Measurements from ENCODE around the gene ALOXE3.
A peak's percentile ranks its signal among the peaks of the same experiment; 100 is the strongest.
"Not testable (repeated sequence)": the region's sequence is repeated elsewhere in the genome, so short reads cannot be mapped to it uniquely, and the experiment has no call there.

ALOXE3 gene

DNA sequence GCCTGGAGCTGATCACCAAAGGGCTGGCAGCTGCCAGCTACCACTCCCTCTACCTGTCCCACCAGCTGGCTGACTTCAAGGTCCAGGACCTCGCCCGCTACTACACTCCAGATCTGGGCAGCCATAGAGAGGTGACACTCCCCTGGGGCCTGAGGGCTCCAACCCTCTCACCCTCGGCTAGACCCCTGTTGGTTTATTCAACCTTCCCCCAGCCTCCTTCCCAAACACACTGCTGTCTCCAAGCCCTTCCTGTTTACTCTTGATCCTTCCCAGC is 48.8 kb downstream of the ALOXE3 start:
- DNase-seq (ENCODE audit: low spot score) = no peak

DNA sequence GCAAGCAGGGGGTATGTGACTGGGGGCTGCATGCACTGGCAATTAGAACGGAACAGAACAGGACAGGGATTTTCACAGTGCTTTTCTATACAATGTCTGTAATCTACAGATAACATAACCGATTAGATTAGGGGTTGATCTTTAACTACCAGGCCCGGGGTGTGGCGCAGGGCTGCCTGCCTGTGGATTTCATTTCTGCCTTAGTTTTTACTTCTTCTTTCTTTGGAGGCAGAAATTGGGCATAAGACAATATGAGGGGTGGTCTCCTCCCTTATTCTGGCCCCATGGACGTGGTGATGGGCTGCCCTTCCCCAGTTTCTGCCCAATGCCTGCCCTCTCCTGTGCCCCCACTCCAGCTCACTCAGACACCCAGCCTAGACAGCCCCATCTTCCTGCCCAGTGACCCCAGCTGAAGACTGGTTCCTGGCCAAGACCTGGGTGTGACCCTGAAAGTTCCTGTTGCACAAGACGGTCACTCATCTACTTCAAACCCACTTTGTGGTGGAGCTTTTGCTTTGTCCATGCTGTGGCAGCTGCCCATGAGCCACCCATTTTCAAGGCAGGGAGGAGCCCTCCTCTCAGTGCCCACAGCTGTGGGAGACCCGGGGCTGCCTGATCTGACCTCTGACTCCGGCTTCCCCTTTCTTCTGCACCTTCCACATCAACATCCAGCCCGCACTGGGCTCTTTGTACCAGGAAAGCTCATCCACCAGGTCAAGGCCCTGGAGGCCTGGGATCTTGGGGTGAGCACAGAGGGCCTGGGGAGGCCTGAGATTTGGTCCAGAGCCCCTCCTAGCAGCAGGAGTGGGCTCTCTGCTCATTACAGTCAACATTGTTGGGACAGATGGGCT is 49.4 kb downstream of the ALOXE3 start:
- no peak for DNase-seq (ENCODE audit: low spot score)

DNA sequence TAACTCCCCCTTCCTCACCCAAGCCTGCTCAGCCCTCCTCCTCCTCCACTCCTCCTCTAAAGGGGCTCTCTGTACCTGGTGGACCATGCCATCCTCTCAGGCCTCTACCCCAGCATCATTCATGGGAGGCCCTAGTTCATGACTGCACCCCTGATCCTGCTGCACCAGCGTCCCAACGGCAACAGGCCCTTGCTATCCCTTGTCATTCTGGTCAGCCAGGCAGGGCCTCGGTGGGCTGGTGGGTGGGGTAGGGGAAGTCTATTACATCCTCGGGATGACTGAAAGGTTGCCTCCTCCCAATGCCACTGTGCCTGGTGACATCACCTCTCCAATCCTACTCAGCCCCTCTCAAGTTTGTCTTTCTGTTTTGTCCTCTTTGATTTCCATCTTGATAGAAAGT is 50.5 kb downstream of the ALOXE3 start:
- no peak for DNase-seq (ENCODE audit: low spot score)

DNA sequence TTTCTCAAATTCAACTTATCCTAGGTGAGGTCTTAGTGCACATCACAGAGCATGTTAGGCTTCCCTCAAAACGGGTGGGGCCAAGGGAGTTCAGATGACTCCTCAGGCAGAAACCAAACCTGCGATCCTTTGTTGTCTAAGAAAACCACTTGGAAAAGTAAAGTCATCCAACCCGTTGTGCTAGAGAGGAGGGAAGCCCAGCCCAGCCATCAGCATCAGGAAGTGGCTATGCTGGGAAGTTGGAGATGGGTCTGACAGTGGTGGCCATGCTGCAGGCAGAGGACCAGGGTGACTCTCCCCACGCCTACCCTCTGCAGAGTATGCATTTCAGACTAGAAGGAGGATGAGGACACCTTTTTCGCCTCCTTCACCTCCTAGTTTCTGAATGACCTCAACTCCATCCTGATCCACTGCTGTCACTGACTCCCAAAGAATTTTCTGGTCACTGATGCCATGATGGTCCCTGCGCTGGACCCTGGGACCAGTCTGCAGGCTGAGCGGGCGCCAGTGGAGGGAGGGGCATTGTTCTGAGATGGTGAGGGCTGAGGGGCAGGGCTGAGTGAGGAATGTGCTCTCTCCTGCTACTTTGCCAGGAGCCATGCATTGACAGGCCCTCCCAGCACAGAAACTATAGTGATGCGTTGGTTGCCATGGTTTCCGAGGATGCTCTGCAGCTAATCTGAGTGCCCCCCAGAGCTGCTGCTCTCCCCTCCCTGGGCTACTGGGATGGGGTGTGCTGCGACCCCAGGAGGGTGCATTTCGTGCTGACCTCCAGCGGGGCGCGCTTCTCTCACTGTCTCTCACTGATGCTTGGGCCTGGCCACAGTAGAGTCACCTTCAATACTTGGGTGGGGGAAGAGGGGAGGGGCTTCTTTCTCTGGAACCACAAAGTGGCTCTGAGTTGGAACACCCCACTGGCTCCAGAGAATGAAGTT is 51.2 kb downstream of the ALOXE3 start:
- DNase-seq (ENCODE audit: low spot score) = no peak

DNA sequence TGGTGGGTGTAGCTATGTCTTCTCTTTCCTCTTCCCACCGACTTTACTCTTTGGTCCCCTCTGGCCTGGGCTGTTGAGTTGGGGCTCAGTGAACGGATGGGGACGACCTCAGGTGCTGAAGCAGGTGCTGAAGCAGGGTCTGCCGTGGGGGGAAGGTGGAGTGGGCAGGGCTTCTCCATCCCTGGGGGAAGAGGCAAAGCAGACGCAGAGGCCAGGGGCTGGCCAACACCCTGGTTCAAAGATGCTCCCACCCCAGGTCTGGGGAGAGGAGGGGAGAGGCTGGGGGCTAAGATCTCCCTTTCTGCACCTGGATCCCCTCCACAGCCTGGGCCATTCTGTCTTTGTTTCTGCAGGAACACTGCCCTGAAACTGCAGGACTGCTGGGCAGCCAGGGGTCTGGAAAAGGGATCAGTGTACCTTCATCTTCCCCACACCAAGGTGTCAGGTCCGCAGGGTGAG is 53.7 kb downstream of the ALOXE3 start:
- no peak for DNase-seq (ENCODE audit: low spot score)

DNA sequence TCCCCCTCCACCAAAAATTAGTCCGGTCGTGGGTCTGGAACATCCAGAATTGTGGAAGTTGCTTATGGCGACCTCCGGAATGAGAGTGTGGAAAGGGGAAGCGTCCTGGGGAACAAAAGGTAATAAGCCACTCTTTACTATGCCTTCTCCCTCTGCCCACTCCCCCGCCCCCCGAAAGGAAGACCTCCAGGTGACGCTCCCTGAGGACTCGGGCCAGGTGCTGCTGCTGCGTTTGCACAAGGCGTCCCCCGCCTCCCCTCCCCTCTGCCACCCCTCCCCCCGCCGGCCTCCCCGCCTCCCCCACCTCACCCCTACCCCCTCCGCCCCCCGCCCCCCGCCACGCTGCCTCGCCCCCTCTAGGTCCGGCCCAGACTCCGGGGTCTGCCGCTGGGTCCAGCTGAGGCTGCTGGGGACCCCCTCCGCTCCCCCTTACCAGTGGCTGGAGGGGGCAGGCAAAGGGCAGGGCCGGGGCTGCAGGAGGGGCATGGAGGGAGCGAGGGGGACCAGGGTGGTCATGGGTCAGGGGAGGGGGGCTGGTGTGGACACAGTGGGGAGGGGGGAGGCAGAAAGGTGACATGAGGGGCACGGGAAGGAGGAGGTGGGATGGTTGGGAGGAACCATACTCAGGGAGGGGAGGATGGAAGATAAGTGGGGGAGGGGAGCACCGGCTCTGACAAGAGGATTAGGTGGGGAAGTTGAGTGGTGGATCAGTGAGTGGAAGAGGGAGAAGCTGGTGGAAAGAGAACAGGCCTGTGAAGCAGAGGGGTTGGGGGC is 54.4 kb downstream of the ALOXE3 start:
- DNase-seq (ENCODE audit: low spot score) = no peak

DNA sequence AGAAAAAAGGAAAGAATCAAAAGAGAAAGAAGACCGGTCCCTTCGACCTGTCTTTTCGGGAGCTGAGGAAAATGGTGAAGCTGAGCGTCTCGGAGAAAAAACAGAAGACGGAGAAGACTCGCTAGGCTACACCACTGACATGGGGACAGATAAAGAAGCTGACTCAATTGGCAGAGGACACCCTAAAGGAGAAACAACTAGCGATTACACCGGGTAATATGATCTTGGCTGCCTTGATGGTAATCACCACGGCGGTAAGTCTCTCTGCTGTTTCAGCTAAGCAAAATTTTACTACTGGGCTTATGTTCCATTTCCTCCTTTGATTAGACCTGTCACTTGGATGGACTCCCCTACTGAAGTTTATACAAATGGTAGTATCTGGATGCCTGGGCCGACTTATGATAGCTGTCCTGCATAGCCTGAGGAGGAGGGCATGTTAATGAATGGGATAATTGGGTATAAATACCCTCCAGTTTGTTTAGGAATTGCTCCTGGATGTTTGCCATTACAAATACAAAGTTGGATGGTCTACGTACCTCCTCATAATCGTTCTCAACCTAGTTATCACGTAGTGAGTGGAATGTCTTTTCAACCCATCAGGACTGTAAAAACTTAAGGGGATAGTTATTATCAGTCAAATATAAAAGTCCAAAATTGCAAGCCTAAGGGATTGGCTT is 55.4 kb downstream of the ALOXE3 start:
- DNase-seq (ENCODE audit: low spot score) = no peak

DNA sequence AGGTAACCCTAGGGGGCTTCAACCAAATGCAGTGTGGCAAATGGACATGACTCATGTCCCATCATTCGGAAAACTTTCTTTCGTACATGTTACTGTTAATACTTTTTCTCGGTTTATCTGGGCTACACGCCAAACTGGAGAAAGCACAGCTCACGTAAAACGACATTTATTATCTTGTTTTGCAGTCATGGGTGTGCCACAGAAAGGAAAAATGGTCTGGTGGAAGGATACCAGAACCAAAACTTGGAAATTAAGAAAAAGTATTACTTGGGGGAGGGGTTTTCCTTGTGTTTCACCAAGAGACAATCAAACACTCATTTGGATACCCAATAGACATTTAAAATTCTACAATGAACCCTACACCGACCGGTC is 55.9 kb downstream of the ALOXE3 start:
- DNase-seq (ENCODE audit: low spot score) = no peak

DNA sequence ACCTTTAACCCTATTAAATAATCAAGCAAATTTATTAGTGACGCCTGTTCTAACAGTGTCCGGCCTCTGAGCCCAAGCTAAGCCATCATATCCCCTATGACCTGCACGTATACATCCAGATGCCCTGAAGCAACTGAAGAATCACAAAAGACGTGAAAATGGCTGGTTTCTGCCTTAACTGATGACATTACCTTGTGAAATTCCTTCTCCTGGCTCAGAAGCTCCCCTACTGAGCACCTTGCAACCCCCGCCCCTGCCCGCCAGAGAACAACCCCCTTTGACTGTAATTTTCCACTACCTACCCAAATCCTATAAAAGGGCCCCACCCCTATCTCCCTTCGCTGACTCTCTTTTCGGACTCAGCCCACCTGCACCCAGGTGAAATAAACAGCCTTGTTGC is 56.5 kb downstream of the ALOXE3 start:
- not testable (repeated sequence) for DNase-seq (ENCODE audit: low spot score)

DNA sequence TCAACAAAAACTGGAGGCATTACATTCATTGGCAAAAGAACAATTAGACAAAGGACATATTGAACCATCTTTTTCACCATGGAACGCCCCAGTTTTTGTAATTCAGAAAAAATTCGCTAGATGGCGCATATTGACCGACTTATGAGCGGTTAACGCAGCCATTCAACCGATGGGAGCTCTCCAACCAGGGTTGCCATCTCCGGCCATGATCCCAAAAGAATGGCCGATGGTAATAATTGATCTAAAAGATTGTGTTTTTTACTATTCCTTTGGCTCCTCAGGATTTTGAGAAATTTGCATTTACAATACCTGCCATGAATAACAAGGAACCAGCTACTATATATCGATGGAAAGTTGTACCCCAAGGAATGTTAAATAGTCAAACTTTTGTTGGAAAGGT is 58.0 kb downstream of the ALOXE3 start:
- peak; percentile 87 for DNase-seq (ENCODE audit: low spot score)

DNA sequence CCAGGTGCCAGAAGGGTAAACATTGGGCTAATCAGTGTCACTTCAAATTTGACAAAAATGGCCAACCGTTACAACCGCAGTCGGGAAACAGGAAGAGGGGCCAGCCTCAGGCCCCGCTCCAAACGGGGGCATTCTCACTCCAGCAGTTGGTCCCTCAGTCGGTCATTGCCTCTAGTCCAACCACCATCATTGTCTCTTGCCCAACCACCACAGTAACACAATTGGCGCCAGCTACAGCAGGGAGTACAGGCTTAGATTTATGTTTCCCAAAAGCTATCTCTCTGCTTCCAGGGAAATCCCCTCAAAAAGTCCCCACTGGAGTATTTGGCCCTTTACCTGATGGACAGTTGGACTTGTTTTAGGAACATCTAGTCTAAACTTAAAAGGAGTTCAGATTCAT is 59.2 kb downstream of the ALOXE3 start:
- DNase-seq (ENCODE audit: low spot score) = no peak

DNA sequence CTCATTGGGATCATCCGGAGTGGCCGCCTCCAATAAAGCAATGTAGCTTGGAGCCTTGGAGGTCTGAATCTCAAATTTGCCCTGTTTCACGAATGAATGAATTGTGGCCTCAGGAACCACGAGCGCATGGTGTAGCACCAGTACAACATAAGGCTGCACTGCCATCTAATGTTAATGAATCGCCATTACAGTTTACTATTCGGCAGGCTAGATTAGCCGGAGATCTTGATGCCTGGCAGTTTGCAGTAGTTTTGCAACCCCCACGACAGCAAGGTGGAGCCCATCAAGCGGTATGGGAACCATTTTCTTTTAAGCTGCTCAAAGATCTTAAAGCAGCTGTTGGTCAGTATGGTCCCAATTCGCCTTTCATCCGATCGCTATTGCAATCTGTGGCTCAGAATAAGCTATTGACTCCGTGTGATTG is 60.6 kb downstream of the ALOXE3 start:
- peak; percentile 84 for DNase-seq (ENCODE audit: low spot score)

DNA sequence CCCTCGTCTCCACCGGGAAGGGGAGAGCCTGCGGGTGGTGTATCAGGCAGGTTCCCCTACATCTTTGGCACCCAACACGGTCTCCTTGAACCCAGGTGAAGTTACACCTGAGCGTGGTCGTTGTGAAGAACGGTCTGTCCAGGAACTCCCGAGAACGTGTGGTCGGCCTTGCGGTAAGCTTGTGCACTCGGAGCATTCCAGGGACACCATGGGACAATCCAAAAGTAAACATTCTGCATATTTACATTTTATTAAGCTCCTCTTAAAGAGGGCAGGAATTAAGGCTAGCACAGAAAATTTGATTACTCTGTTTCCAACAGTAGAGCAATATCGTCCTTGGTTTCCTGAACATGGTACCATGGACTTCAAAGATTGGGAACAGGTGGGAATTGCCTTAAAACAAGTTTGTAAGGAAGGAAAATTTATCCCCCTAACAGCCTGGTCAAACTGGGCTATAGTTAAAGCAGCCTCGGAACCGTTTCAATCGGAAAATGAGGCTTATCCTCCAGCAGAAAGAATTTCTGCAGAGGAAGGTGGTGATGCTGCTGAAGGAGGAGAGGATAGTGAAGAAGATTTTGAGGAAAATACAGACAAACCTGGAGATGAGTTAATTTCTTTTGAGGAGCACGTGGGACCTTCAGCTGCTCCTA is 61.2 kb downstream of the ALOXE3 start:
- no peak for DNase-seq (ENCODE audit: low spot score)

DNA sequence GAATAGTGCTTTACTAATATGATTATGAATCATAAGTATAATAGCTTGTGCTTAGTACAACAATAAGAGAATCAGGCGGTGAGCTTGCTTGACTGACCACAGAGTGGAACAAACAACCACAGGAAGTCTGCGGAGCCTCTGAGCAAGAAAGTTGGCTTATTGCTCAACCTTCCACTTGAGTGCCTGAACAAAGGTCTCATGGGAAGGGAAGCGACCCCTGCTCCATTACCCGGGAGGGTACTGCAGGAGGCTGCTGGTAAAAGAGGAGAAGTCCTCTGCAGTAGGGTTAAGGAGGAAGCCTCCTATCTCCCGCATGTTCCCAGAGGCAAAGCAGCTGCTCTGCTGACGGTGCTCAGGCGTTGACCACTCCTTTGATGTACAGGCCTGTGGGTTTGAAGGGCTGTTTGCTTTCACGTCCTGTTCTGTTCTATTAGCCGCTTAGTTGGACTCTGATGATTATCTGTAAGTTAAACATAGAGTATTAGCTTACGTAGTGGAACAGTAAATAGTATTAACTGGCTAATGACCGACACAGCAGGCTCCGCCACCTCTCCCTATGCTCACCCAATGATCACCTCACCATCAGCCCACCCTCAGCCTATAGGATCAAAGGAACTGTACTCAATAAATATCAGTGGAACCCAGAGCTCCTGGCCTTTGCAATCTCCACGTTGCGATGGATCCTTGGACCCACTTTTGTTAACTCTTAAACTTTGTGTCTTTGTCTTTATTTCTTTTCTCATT is 61.9 kb downstream of the ALOXE3 start:
- DNase-seq (ENCODE audit: low spot score) = peak; percentile 55

DNA sequence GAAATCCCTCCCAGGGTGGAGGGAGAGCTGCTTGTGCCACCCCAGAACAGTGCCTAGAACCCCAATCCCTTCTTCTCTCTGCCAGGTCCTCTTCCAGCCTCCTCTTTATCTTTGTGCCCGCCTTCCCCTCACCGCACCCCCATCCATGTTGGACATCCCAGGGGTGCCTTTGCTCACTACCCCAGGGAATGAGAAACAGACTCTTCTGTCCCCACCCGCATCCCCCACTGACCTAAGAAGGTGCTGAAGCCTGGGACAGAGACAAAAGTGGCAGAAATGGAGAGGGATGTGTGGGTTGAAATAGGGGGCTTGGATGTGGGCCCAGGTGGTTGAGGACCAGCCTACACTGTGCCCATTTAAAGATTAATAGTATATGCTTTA is 62.5 kb downstream of the ALOXE3 start:
- DNase-seq (ENCODE audit: low spot score) = no peak

DNA sequence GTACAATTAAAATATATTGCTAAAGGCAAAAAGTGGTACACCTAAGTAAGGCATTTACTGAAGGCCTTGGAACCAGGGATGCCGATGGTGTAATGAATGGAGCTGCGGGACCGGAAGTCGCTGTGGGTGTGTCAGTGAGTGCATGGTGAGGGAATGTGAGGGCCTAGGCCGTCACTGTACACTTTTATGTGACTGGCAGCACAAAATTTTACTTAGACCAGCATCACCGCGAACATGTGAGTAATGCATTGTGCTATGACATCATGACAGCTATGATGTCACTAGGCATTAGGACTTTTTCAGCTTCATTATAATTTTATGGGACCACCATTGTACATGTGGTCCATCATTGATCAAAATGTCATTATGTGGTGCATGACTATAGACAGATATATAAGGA is 64.7 kb downstream of the ALOXE3 start:
- DNase-seq (ENCODE audit: low spot score) = no peak

DNA sequence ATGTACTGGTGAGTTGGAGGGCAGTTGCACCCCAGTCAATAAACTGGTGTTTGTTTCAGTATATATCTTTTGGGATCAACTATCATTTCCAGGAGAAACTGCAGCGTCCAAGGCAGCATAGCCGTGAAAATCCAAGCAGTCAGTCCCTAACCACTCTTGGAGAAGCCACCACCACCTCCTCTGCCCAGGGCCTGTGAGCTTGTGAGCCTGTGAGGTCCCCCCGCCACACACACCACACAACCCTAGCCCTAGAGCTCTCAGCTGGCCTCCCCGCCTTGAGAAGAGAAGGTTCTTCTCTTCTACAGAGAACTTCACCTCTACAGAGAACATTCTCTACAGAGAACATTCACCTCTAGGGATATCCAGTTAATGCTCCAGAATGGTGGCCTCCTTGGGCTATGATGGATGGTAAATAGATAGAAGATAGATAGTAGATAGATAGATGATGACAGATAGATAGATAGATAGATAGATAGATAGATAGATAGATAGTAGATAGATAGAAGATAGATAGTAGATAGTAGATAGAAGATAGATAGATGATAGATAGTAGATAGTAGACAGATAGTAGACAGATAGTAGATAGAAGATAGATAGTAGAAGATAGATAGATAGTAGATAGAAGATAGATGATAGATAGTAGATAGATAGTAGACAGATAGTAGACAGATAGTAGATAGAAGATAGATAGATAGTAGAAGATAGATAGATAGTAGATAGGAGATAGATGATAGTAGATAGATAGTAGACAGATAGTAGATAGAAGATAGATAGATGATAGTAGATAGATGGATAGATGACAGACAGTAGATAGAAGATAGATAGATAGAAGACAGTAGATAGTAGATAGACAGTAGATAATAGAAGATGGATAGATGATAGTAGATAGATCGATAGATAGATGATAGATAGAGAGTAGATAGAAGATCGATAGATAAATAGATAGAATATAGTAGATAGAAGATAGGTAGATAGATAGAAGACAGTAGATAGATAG is 65.8 kb downstream of the ALOXE3 start:
- DNase-seq (ENCODE audit: low spot score) = no peak

DNA sequence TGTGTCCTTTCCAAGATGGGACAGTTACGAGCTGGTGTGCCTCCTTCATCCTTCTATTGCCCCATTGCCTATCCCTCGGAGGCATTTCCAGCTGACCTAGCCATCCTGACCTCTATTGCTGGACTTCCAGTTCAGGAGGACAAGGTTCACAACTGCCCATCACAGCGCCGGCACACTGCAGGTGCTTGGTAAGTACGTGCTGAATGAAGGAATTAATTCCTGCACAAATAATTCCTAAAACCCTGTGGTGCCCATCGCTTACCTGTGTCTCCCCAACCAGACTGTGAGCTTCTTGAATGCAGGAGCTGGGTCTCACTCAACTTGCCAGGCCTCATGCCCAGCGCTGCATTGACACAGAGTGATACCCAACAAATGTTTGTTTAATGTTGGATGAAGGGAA is 66.5 kb downstream of the ALOXE3 start:
- no peak for DNase-seq (ENCODE audit: low spot score)

DNA sequence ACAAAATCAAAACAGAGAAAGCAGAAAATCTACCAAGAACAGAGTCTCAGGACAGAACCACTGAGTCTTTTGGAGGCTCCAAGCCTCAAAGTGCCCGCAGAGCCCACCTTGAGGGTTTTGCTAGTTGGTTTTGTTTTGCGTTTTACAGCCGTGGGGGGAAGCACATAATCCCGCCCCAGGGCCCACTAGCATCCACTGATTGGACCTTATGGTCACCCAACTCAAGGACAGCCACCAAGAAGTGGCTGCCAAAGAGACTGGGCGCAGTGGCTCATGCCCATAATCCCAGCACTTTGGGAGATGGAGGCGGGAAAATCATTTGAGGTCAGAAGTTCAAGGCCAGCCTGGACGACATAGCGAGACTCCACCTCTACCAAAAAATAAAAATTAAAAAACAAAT is 69.6 kb downstream of the ALOXE3 start:
- DNase-seq (ENCODE audit: low spot score) = no peak

DNA sequence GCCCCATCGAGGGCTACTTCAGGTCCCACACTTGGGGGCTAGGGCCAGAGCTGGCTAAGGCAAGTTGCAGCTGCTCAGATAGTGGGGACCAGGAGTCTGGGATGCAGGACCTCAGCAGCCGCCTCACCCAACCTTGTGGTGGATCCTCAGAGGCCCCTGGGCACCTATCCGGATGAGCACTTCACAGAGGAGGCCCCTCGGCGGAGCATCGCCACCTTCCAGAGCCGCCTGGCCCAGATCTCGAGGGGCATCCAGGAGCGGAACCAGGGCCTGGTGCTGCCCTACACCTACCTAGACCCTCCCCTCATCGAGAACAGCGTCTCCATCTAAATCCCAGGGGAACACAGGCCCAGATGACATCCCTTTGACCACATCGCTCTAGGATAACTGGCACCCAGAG is 70.1 kb downstream of the ALOXE3 start:
- no peak for DNase-seq (ENCODE audit: low spot score)

Data from AG20443 (cell line).